ENCODE data around the gene BRD4. TPM values are rescaled to one million over a fixed set of nuclear protein-coding genes. Genes with fewer than 3 reads are reported as not detected.

Gene BRD4
- total and polyA plus RNA-seq, 2 of the 13 experiments (the other 11 are each of a cell fraction or from before 2014, with no cell fraction given), result 10.5 to 11.4 TPM

GRCh38 chr19:15247107-15248014, 85.0 kb downstream of the BRD4 start (continued):
- TF ChIP-seq PITX1 (CRISPR knock-in tag; IDR thresholded peaks at IDR 0.05) (peak; percentile 60; the same call in 1 of the 2 replicates), ZNF761 (CRISPR knock-in tag; conservative IDR thresholded peaks at IDR 0.05) (peak; percentile 84), SAFB2 (CRISPR knock-in tag; IDR thresholded peaks at IDR 0.05; ENCODE audit: borderline replicate concordance, low read depth) (no peak), HMG20A (CRISPR knock-in tag; IDR thresholded peaks at IDR 0.05; ENCODE audit: borderline replicate concordance) (no peak), ZNF17 (CRISPR knock-in tag; IDR thresholded peaks at IDR 0.05) (peak; percentile 99), RXRB (CRISPR knock-in tag; IDR thresholded peaks at IDR 0.05; ENCODE audit: borderline replicate concordance) (peak; percentile 27; the same call in 1 of the 2 replicates), ZNF24 (IDR thresholded peaks at IDR 0.05) (no peak), HNF4A (CRISPR knock-in tag; IDR thresholded peaks at IDR 0.05) (peak; percentile 72), ZFY (CRISPR knock-in tag; IDR thresholded peaks at IDR 0.05) (peak; percentile 36; the same call in 1 of the 2 replicates), NR2F1 (CRISPR knock-in tag; IDR thresholded peaks at IDR 0.05) (peak in 1 of 2 experiments; percentile 24; a peak in 1 of 4 replicates), BCL6 (CRISPR knock-in tag; IDR thresholded peaks at IDR 0.05) (peak; percentile 34; the same call in 1 of the 2 replicates), ZNF331 (CRISPR knock-in tag; IDR thresholded peaks at IDR 0.05) (peak; percentile 44; the same call in 1 of the 2 replicates), IKZF4 (CRISPR knock-in tag; IDR thresholded peaks at IDR 0.05; ENCODE audit: borderline replicate concordance, low read depth, not compliant biosample characterization) (no peak), NR2F6 (IDR thresholded peaks at IDR 0.05) (peak; percentile 58; the same call in 1 of the 2 replicates), NR2F6 (CRISPR knock-in tag; IDR thresholded peaks at IDR 0.05) (peak; percentile 66; the same call in 1 of the 2 replicates), HIC2 (CRISPR knock-in tag; IDR thresholded peaks at IDR 0.05; ENCODE audit: low read depth) (0 out of 2 replicates have a peak, but pooled peaks have one; percentile 51), ZNF883 (CRISPR knock-in tag; IDR thresholded peaks at IDR 0.05; ENCODE audit: not compliant biosample characterization) (peak; percentile 16), ZSCAN25 (CRISPR knock-in tag; IDR thresholded peaks at IDR 0.05) (no peak)
- TF ChIP-seq, protein P1, sequence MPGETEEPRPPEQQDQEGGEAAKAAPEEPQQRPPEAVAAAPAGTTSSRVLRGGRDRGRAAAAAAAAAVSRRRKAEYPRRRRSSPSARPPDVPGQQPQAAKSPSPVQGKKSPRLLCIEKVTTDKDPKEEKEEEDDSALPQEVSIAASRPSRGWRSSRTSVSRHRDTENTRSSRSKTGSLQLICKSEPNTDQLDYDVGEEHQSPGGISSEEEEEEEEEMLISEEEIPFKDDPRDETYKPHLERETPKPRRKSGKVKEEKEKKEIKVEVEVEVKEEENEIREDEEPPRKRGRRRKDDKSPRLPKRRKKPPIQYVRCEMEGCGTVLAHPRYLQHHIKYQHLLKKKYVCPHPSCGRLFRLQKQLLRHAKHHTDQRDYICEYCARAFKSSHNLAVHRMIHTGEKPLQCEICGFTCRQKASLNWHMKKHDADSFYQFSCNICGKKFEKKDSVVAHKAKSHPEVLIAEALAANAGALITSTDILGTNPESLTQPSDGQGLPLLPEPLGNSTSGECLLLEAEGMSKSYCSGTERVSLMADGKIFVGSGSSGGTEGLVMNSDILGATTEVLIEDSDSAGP (CRISPR knock-in tag; IDR thresholded peaks at IDR 0.05; ENCODE audit: borderline replicate concordance), result 0 out of 2 replicates have a peak, but pooled peaks have one; percentile 37
- TF ChIP-seq, protein P2, sequence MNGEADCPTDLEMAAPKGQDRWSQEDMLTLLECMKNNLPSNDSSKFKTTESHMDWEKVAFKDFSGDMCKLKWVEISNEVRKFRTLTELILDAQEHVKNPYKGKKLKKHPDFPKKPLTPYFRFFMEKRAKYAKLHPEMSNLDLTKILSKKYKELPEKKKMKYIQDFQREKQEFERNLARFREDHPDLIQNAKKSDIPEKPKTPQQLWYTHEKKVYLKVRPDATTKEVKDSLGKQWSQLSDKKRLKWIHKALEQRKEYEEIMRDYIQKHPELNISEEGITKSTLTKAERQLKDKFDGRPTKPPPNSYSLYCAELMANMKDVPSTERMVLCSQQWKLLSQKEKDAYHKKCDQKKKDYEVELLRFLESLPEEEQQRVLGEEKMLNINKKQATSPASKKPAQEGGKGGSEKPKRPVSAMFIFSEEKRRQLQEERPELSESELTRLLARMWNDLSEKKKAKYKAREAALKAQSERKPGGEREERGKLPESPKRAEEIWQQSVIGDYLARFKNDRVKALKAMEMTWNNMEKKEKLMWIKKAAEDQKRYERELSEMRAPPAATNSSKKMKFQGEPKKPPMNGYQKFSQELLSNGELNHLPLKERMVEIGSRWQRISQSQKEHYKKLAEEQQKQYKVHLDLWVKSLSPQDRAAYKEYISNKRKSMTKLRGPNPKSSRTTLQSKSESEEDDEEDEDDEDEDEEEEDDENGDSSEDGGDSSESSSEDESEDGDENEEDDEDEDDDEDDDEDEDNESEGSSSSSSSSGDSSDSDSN (CRISPR knock-in tag; IDR thresholded peaks at IDR 0.05), result 0 out of 2 replicates have a peak, but pooled peaks have one; percentile 26
- TF ChIP-seq, protein P3, sequence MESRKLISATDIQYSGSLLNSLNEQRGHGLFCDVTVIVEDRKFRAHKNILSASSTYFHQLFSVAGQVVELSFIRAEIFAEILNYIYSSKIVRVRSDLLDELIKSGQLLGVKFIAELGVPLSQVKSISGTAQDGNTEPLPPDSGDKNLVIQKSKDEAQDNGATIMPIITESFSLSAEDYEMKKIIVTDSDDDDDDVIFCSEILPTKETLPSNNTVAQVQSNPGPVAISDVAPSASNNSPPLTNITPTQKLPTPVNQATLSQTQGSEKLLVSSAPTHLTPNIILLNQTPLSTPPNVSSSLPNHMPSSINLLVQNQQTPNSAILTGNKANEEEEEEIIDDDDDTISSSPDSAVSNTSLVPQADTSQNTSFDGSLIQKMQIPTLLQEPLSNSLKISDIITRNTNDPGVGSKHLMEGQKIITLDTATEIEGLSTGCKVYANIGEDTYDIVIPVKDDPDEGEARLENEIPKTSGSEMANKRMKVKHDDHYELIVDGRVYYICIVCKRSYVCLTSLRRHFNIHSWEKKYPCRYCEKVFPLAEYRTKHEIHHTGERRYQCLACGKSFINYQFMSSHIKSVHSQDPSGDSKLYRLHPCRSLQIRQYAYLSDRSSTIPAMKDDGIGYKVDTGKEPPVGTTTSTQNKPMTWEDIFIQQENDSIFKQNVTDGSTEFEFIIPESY (CRISPR knock-in tag; IDR thresholded peaks at IDR 0.05), result peak; percentile 55; the same call in 1 of the 2 replicates
